GM18858 (cell line): ENCODE data around the gene FNDC8.
"Not testable (repeated sequence)": the region's sequence is repeated elsewhere in the genome, so short reads cannot be mapped to it uniquely, and the experiment has no call there.

Experiments used
- ATAC-seq: cut with Tn5 transposase; IDR thresholded peaks from one replicate; pipeline ENCODE4 v1.9.1; 2021; ENCODE audit not compliant: unreplicated experiment

The FNDC8 gene

DNA sequence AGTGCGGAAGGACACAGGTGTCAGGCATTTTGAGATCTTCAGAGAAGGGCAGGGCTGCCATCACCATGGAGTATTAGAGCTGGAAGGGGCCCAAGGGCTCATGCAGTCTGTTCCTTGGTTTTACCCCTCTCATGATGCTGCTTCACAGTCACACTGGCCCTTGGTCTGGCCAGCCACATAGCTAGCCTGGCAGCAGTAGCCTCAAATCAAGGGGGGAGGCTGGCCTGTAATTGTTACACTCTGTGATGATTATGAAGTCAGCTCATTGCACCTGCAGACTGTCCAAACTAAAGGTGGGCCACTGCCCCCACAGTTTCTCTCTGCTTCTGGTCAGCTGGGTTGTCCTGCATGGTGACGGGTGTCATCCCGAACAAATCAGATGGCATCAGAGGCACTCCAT, at the start of gene FNDC8:
FNDC8 (plus strand) TSS at position 301 of the 400 bp plus-strand sequence; CDS start at position 380, 79 bp downstream.
- no peak for ATAC-seq

DNA sequence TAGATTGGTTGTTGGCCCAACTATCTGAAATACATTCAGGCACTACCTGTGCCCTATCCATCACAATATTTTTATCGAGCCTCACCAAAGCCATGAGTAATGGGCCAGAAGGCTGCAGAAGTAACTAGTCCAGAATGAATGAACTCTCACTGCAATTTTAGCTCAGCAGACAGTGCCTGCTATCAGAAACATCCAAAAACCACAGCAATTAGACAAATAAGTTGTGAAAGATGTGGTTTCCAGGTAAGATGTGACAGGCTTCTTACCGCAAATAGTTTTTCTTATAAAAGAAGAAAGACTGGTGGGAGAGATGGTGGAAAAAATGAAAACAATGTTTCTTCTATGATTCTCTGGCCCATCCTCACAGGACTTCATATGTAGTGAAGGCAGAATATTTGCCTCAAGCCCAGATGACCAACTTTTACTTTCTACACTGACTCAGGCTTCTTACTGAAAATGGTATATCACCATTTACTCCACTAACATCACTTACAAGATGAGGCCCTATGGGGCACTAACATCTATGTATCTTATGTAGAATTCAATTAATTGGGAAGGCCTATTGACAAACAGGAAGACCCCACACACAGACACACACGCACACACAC, 48.1 kb upstream of the FNDC8 start:
- no peak for ATAC-seq

DNA sequence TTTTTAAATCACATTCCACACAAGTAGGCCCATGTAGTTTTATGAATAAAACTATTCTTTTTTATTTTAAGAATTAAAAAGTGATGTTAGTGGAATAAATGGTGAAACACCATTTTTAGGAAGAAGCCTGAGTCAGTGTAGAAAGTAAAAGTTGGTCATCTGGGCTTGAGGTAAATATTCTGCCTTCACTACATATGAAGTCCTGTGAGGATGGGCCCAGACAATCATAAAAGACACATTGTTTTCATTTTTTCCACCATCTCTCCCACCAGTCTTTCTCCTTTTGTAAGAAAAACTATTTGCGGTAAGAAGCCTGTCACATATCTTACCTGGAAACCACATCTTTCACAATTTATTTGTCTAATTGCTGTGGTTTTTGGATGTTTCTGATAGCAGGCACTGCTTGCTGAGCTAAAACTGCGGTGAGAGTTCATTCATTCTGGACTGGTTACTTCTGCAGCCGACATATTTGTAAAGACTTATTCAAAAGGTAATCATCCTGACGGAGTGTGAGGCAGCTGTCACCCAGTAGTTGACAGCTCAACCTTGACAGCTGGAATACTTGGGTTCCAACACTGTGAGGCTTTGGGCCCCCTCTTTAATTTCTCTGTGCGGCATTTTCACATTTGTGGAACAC, 47.3 kb upstream of the FNDC8 start:
- ATAC-seq: no peak

DNA sequence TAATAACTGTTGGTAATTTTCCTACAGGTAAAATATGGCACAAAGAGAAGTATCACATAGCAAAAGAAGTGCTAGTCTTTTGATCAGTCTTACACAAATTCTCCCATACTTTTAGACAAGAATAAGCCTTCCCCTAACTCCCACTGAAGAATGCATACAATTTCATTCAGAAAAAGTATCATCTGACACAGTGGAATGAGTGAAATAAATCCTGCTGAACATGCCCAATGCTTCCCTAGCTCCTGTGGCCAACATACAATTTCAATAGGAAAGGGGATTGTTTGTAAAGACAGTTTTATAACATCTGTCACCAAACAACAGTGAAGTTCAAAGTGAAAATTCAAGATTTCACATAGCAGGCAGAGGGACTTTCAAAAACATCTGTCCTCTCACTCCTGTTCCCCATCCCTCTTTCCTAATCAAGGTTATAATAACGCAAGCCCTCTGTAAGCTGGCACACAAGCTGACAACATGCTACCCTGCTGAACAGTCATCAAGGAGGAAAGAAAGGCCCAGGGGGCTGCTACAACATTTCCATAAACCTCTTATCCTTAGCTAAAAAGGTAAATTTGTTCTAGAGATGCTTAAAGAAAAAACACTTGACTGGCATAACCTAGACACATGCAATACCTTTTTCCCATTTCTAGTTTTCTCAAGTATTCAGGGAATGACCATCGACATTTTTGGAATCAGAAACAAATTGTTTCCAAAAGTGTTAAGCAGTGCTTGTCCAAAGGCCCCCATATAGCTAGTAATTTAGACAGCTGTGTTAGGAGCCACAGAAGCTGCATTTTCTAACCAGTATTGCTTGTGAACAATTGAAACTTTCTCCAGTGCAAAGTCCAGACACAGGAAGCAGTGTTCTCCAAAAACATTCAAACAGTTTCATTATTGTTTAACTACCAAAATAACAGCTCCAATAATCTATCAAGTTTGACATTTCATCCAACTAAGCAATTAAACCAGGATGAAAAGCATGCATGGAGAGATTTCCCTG, 46.4 kb upstream of the FNDC8 start:
- ATAC-seq: no peak

DNA sequence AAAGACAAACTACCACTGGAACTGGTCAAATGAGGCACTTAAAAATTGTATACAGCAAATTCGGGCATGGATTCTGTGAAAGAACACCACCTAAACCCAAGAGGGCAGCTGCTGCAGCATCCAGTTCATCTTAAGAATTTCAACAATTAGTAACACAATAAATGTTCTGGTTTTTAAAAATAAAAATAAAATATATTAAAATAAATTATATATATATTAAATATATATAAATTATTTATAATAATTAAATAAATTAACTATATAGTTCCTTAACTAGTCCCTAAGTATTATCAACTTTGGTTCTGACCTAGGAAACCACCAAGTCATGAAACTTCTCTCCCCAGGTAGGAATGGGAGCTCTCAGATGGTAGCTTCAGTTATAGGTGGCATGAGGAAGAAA, 44.5 kb upstream of the FNDC8 start:
- no peak for ATAC-seq

DNA sequence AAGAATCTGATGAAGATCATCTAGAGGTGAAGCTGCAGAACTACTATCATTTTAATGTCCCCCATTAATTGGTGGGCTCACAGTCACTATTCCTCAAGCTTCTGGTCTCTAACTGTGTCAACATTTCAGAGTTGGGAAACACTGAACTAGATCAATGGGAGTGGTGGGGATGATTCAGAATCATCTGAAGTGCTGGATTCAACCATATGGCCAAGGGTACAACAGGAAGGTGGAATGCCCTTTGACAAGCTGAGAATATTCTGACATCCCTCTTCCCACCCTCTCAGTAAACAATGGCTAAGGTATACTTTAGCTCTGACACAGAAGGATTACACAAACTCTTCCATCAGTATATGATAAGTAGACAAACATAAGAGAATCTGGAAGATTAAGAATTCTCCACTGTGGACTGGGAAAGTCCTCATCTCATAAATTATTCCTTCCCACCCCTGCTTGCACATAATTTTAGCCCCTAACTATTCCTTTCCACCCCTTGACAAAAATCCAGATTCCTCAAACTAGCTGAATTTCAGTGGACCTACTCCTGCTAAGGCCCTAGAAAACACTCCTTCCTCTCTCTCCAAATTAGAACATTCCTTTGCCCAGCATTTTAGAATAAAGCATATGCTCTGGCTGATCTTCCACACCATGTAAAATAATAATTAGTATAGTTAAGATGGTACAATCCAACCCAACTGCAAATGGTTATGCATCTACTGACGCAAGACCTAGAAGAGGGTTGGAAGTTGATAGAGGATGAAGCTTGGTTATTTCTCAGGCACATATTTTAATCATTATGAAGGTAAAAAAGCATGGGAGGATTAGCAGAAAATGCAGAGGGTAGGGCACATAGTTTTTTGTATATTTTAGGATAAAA, 41.6 kb upstream of the FNDC8 start:
- no peak for ATAC-seq

DNA sequence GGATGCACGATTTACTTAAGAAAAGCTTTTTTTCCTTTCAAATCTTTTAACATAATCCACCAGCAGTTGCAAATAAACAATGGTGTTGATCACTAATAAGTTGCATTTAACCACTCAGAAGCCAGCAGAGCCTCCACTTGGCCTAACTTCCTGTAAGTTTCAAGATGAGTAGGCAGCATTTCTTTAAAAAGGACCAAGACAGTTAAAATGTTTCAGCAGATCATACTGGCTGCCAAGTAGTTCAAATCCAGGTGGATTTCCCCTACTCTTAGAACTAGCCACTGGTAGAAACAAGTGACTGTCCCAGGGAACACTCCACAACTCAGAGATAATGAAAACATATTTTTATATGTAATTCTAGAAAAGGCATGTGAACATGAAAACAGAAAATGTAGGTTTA, 40.9 kb upstream of the FNDC8 start:
- peak; percentile 52 for ATAC-seq

DNA sequence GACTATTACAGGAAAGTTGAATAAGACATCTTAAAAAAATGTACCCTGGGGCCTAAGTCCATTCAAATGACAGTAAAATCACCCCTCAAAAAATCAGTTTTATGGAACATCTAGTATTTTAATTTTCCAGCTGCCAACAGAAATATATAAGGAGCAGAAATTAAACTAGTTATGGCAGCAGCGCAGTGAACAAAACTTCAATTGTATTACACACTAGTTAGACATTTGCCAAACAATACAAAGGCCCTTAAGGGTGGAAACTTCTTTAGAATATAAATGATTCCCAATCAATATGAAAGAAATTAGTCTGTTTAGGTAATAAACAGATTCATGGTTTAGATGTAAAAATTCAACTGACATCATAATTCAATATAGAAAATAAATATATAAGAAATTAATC, 39.8 kb upstream of the FNDC8 start:
- no peak for ATAC-seq

DNA sequence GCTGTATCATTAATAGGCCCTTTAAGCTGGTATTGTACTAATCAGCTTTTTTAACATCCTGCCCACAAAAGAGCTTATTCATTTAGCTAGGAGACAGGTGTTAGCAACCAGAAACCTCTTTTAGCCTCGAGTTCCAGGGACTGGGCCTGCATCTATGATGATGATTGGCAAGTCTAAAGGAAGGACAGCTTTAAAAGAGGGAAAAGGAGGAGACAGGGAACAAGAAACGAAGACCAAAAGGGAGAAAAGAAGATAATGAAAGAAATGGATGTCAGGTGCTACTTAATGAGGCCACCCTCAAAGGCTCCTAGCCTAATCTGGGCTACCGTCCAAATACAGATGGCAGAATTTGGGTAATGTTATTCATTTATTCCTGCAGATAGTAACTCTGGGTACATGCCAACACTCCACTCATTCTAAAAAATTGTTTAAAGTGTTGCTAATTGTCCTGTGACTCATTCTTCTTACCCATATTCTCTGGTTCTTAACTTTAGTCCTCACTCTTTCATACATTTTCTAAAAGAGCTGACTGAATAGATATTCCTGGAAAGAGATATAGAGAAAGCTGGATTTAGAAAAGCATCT, 39.2 kb upstream of the FNDC8 start:
- ATAC-seq: no peak

DNA sequence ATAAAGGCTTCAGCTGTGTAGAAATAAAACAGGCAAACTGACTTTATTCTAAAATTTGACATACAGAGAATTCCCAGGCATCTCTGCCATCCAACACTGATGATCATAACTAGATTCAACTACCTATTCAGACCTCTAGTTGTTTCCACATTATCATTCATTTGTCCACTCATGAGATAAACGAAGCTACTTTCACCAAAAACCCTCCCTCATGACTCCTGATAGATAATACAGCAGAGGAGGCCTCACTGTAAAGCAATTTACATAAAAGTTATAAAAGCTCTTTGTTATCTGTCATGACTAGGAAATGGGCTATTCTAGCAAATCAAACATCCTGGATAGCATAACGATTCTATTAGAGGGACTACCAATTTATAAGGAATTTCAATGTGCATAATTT, 38.3 kb upstream of the FNDC8 start:
- ATAC-seq: no peak

DNA sequence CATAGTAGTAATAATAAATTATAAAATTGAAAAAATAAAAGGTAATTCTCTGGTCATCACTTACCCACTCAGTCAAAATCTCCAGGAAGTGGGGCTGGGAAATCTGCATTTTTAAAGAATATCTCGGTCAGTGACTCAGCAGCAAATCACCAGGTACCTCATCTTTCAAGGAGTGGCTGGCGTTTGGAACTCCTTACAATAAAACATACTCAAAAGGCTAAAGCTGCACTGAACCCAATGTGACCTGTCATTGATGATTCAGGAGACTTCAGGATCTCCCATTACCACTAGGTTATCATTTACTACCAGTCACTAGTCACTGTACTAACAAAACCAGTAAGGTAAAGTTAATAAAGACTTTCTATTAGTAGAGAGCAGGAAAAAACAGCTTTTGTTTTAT, 36.4 kb upstream of the FNDC8 start:
- no peak for ATAC-seq

DNA sequence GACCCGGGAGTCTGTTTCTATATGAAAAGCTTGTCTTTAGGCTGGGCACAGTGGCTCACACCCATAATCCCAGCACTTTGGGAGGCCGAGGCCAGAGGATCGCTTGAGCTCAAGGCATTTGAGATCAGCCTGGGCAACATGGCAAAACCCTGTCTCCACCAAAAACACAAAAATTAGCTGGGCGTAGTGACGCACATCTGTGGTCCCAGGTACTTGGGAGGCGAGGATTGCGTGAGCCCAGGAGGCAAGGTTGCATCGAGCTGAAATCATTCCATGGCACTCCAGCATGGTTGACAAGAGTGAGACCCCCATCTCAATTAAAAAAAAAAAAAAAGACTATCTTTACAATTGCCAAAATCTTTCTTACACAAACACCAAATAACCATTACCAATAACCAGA, 35.3 kb upstream of the FNDC8 start:
- ATAC-seq: no peak

DNA sequence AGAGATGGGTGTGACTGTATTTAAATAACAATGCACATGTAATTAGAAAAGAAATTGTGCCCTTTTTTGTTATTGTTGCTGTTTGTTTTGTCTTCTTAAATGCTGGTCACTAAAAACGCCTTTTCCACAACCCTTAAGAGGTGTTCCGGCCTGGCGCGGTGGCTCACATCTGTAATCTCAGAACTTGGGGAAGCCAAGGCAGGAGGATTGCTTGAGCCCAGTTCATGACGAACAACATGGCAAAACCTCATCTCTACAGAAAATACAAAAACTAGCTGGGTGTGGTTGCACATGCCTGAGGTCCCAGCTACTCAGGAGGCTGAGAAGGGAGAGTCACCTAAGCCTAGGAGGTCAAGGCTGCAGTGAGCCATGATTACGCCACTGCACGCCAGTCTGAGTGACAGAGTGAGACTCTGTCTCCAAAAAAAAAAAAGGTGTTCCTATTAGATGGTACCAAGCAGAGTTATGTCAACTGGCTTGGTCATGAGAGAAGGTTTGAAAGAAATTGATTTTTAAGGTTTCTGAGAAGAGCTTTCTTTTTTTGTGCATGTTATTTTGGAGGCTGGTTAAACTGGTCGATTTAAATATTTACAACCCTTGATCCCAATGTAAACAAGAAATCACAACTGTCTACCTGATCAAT, 34.4 kb upstream of the FNDC8 start:
- no peak for ATAC-seq

DNA sequence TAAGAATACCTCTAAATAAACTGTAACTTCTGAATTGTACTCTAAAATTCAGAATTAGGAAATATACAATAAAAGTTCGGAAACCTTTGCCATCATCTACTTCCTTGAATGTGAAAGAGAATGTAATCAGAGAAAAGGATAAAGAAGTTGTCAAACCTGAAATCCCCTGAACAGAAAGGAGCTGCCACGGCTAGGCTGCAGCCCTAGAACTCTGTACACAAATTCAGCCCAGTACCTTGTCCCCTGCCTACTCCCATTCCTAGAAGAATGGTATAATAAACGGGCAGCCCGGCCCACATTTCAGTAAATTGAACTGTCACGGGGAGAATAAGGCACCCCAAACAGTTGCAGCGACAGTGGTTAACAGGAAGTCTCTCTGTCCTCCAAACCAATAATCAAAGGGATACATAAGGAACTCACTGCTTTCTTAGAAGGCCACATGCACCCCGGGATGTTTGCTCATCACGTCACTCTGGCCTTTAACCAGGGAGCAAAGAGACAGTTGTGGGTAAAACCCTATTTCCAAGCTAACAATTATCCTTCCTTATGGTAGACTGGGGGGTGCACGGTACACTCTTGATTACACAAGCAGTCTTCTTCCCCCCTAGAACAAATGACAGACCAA, 33.6 kb upstream of the FNDC8 start:
- ATAC-seq: no peak

DNA sequence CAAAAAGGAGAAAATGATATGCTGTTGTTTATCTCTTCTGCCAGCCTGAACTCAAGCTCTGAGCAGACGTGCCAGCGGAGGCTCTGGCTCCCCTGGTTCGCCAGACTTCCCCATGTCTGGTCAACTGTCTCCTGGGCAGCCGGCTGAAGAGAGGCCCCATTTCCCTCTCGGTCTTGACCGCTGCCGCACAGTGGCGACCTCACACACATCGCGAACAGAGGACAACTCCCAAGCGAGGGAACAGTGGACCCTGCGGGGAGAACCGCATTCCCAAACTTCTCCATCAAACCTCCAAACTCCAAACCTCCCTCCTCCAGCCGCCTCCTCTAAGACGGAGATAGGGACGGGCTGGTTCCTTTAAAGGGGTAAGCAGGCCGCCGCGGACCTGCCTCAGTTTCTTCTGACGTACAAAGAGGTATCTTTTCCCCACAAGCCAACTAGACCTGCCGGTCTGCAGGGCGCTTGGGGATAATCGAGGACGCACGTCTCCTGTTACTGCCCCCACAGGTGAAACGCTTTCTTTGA, 33.0 kb upstream of the FNDC8 start:
- ATAC-seq: no peak

DNA sequence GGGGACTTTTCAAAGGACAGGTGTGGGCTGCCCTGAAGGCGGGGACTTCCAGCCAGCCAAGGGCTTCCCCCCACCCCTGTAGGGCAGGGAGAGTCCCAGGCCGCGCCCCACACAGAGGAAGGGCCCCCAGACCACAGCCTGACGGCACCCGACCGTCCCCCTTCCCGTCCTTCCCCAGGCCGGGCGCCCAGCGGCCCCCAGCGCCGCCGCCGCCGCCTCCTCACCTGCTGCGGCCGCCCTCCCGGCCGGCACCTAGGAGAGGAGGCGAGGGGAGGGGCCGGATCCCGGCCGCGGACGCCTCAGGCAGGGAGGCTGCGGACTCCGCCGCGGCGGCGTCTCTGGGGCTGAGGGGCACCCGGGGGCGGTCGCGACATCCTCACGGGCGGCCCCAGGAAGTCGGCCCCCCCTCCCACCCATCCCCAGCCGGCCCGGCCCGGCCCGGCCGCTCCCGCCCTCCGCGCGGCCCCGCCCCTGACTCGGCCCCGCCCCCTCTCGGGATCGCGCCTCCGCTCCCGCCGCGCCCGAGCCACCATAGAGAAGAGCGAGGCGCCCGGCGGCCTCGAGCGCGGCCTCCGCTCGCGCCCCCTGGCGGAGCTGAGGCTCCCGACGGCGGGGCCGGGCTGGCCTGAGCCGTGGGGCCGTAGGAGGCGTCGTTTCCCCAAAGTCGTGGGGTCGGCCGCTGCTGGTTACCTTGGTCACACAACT, 32.4 kb upstream of the FNDC8 start:
- ATAC-seq: peak; percentile 51

DNA sequence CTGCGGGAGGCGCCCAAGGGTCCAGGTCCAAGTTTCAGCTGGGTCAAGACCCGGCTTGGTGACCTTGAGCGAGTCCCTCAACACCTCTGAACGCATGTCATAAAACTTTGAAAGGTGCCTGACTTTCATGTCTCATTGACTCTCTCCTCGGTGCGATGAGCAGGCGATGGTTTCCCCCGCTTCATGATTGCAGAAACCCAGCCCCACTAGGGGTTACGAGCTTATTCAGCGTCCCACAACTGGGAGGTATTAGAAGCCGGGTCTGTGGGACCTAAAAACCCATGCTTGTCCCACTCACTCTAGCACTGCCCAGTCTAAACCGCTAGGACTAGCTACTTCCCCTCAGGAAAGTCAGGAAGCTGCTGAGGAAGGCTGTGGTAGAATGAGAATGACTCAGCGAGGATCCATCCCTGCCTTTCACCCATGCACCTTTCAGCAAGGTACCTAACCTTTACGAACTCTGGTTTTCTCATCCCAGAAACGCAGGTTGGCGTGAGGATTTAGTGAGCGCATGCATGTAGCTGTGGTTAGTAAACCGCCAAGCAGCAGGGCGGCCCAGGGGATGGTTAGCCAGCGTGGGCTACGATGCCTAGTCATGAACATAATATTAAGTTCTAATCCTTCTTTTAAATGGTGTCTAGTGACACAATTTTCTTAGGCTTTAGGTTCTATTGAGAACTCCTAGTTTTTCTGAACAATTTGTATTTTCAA, 31.7 kb upstream of the FNDC8 start:
- ATAC-seq: peak; percentile 4

DNA sequence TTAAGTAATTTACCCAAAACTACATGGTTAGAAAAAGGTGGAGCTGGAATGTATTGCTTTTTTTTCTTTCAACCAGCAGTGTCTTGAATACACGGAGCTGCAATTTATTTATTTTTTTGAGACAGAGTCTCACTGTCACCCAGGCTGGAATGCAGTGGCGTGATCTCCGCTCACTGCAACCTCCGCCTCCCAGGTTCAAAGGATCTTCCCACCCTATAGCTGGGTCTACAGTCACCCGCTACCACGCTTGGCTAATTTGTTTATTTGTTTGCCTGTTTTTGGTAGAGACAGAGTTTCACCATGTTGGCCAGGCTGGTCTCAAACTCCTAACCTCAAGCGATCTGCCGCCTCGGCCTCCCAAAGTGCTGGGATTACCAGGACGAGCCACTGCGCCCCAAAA, 30.7 kb upstream of the FNDC8 start:
- not testable (repeated sequence) for ATAC-seq
